ENCODE measurements around the gene CSGALNACT2. TPM values are rescaled to one million over a fixed set of nuclear protein-coding genes. Genes with fewer than 3 reads are reported as not detected.

The CSGALNACT2 gene
- total and polyA plus RNA-seq, 7 experiments from 2014 or later = 19.0 to 57.5 (median 50.4) TPM

DNA sequence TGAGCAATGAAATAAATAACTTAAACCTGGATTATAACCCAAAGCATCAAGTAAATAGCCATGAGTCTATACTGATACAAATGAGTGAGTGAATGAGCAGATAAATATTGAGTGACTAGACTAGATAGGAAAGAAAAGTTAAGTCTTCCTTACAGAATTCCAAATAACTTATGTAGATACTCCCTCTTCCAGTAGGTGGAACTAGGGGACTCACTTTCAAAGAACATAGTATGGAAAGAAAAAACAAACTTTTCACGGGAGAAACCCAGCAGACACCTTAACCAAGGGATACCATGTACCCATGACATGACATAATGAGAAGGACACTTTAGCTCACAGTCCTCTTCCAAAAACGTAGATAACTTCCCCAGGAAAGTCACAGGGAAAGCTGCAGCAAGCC lies 32.2 kb downstream of the CSGALNACT2 start:
- CTCF ChIA-PET = no interaction called here
- Mint-ChIP-seq H3K27ac (peak overlapping the region in 4 of 9 donors; percentile 7 to 69 (median 28)), H3K4me3 (no peak overlapping the region), H3K9me3 (peaks cover 0 to 2% (median 0%) of the 10 kb centered on the region in 11 donors), H3K27me3 (no peaks in the 10 kb centered on the region), H3K4me1 (peaks cover 0 to 36% (median 14%) of the 10 kb centered on the region in 7 donors), H3K36me3 (peaks cover 12 to 67% (median 51%) of the 10 kb centered on the region in 5 donors)
- DNase-seq = no peak
- Histone ChIP-seq H3K4me1 (ENCODE audit: control insufficient read depth in 2 of 2, insufficient read depth in 2 of 2, low read length in 2 of 2) (peaks cover 0 to 9% of the 10 kb centered on the region in 2 donors), H3K36me3 (ENCODE audit: control insufficient read depth in 2 of 3, insufficient read depth in 3 of 3, low read length in 3 of 3) (peaks cover under 1 to 51% (median 11%) of the 10 kb centered on the region in 3 experiments), H3K4me3 (ENCODE audit: low read length) (no peak overlapping the region), H3K27me3 (ENCODE audit: control insufficient read depth in 2 of 2, insufficient read depth in 2 of 2, low read length in 2 of 2) (no peaks in the 10 kb centered on the region), H3K9me3 (ENCODE audit: control insufficient read depth in 2 of 3, low read length in 3 of 3) (no peaks in the 10 kb centered on the region), H3K27ac (ENCODE audit: low read depth, low read length) (no peak overlapping the region)
- ATAC-seq = no peak
- intact Hi-C loops (cut with micrococcal nuclease) = no loop called here
- POLR2A ChIA-PET = interaction anchor here (1.0 to 3.8 kb wide), 2 partner anchors 9 to 31 kb away, joined by 4 to 16 read pairs; partner anchors contain the start of gene CSGALNACT2

GRCh38 chr10:43172645-43173044 lies 34.4 kb downstream of the CSGALNACT2 start:
- CTCF ChIA-PET = no interaction called here
- Mint-ChIP-seq H3K36me3 (peaks cover 17 to 84% (median 71%) of the 10 kb centered on the region in 5 donors), H3K27me3 (no peaks in the 10 kb centered on the region), H3K27ac (peak overlapping the region in 8 of 9 donors; percentile 8 to 79 (median 30)), H3K9me3 (peaks cover 0 to 10% (median 0%) of the 10 kb centered on the region in 11 donors), H3K4me1 (peaks cover 0 to 24% (median 9%) of the 10 kb centered on the region in 7 donors), H3K4me3 (no peak overlapping the region)
- no peaks in the 10 kb centered on the region for H3K27me3 ChIP-seq (ENCODE audit: control insufficient read depth in 2 of 2, insufficient read depth in 2 of 2, low read length in 2 of 2)
- H3K4me1 ChIP-seq (ENCODE audit: control insufficient read depth in 2 of 2, insufficient read depth in 2 of 2, low read length in 2 of 2) = peaks cover 0 to 9% of the 10 kb centered on the region in 2 donors
- H3K27ac ChIP-seq (ENCODE audit: low read depth, low read length) = no peak overlapping the region
- intact Hi-C loops (cut with micrococcal nuclease) = no loop called here
- H3K4me3 ChIP-seq (ENCODE audit: low read length) = no peak overlapping the region
- H3K36me3 ChIP-seq (ENCODE audit: control insufficient read depth in 2 of 3, insufficient read depth in 3 of 3, low read length in 3 of 3) = peaks cover 13 to 72% (median 14%) of the 10 kb centered on the region in 3 experiments
- H3K9me3 ChIP-seq (ENCODE audit: control insufficient read depth in 2 of 3, low read length in 3 of 3) = no peaks in the 10 kb centered on the region
- ATAC-seq = peak; percentile 25
- DNase-seq = no peak
- POLR2A ChIA-PET = interaction anchor here (3.8 kb wide), 1 partner anchor 33 kb away, joined by 16 read pairs; the partner anchor contains the start of gene CSGALNACT2

DNA sequence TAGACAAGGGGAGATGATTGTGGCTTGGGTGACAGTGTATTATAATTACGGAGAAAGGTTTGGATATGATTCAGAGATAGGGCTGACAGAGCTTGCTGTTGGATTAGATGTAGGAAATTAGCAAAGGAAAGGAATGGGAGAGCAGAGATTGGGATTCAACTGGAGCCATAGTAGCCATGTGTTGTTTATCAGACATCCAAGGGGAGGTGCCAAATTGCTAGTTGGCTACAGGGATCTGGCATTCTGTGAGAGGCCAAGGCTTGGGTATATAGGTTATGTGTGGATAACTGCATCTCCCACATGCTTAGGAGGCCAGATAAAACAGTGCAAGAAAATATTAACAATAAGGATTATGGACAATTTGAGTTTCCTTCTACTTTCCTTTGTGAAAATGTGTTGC lies 34.9 kb downstream of the CSGALNACT2 start:
- Mint-ChIP-seq H3K9me3 (peaks cover 0 to 15% (median 0%) of the 10 kb centered on the region in 11 donors), H3K4me3 (no peak overlapping the region), H3K27ac (peak overlapping the region in 4 of 9 donors; percentile 8 to 79 (median 68)), H3K27me3 (no peaks in the 10 kb centered on the region), H3K36me3 (peaks cover 19 to 89% (median 76%) of the 10 kb centered on the region in 5 donors), H3K4me1 (peaks cover 0 to 24% (median 9%) of the 10 kb centered on the region in 7 donors)
- Histone ChIP-seq H3K36me3 (ENCODE audit: control insufficient read depth in 2 of 3, insufficient read depth in 3 of 3, low read length in 3 of 3) (peaks cover 13 to 77% (median 15%) of the 10 kb centered on the region in 3 experiments), H3K4me3 (ENCODE audit: low read length) (no peak overlapping the region), H3K4me1 (ENCODE audit: control insufficient read depth in 2 of 2, insufficient read depth in 2 of 2, low read length in 2 of 2) (peaks cover 0 to 9% of the 10 kb centered on the region in 2 donors), H3K27ac (ENCODE audit: low read depth, low read length) (no peak overlapping the region), H3K27me3 (ENCODE audit: control insufficient read depth in 2 of 2, insufficient read depth in 2 of 2, low read length in 2 of 2) (no peaks in the 10 kb centered on the region), H3K9me3 (ENCODE audit: control insufficient read depth in 2 of 3, low read length in 3 of 3) (no peaks in the 10 kb centered on the region)
- DNase-seq (no peak), ATAC-seq (no peak)
- ChIA-PET POLR2A (interaction anchor here (1.1 to 3.8 kb wide), 2 partner anchors 8 to 34 kb away, joined by 3 to 16 read pairs; partner anchors contain the start of gene CSGALNACT2), CTCF (no interaction called here)
- intact Hi-C loops (cut with micrococcal nuclease) = no loop called here

GRCh38 chr10:43174969-43175368 lies 36.7 kb downstream of the CSGALNACT2 start:
- H3K4me3 ChIP-seq (ENCODE audit: low read length) = no peak overlapping the region
- Mint-ChIP-seq H3K4me3 (no peak overlapping the region), H3K4me1 (peaks cover 0 to 24% (median 8%) of the 10 kb centered on the region in 7 donors), H3K27me3 (no peaks in the 10 kb centered on the region), H3K9me3 (peaks cover 0 to 27% (median 7%) of the 10 kb centered on the region in 11 donors), H3K27ac (peak overlapping the region in 1 of 9 donors; percentile 19), H3K36me3 (peaks cover 31 to 89% (median 79%) of the 10 kb centered on the region in 5 donors)
- peaks cover 0 to 9% of the 10 kb centered on the region in 2 donors for H3K4me1 ChIP-seq (ENCODE audit: control insufficient read depth in 2 of 2, insufficient read depth in 2 of 2, low read length in 2 of 2)
- CTCF ChIA-PET = no interaction called here
- ATAC-seq (no peak), DNase-seq (no peak)
- intact Hi-C loops (cut with micrococcal nuclease) = no loop called here
- H3K9me3 ChIP-seq (ENCODE audit: control insufficient read depth in 2 of 3, low read length in 3 of 3) = no peaks in the 10 kb centered on the region
- POLR2A ChIA-PET = no interaction called here
- H3K27me3 ChIP-seq (ENCODE audit: control insufficient read depth in 2 of 2, insufficient read depth in 2 of 2, low read length in 2 of 2) = no peaks in the 10 kb centered on the region
- peaks cover 12 to 91% (median 13%) of the 10 kb centered on the region in 3 experiments for H3K36me3 ChIP-seq (ENCODE audit: control insufficient read depth in 2 of 3, insufficient read depth in 3 of 3, low read length in 3 of 3)
- H3K27ac ChIP-seq (ENCODE audit: low read depth, low read length) = no peak overlapping the region

DNA sequence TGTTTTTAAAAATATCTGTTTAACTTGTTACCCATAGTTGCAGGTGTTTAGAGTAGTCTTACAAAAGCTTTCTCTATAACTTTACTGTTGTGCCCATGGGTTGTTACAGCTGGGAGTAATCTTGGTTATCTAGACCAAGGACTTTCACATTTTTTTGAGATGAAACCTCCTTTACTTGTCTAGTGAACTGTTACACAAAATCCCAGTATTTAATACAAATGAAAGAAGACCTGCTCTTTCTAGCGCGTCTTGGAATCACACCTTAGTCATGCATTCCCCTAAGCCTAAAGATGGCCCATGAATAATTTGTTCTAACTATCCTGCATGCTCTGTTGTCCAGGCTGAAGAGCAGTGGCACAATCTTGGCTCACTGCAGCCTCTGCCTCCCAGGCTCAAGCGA lies 38.0 kb downstream of the CSGALNACT2 start:
- no peak overlapping the region for H3K27ac ChIP-seq (ENCODE audit: low read depth, low read length)
- H3K27me3 Mint-ChIP-seq = no peaks in the 10 kb centered on the region
- no peak overlapping the region for H3K4me3 Mint-ChIP-seq
- peaks cover 0 to 18% (median 3%) of the 10 kb centered on the region in 7 donors for H3K4me1 Mint-ChIP-seq
- no peaks in the 10 kb centered on the region for H3K9me3 ChIP-seq (ENCODE audit: control insufficient read depth in 2 of 3, low read length in 3 of 3)
- intact Hi-C loops (cut with micrococcal nuclease) = no loop called here
- peaks cover 0 to 9% of the 10 kb centered on the region in 2 donors for H3K4me1 ChIP-seq (ENCODE audit: control insufficient read depth in 2 of 2, insufficient read depth in 2 of 2, low read length in 2 of 2)
- POLR2A ChIA-PET = no interaction called here
- peaks cover 8 to 94% (median 13%) of the 10 kb centered on the region in 3 experiments for H3K36me3 ChIP-seq (ENCODE audit: control insufficient read depth in 2 of 3, insufficient read depth in 3 of 3, low read length in 3 of 3)
- no peak overlapping the region for H3K4me3 ChIP-seq (ENCODE audit: low read length)
- H3K9me3 Mint-ChIP-seq = peaks cover 0 to 27% (median 7%) of the 10 kb centered on the region in 11 donors
- H3K36me3 Mint-ChIP-seq = peaks cover 34 to 90% (median 82%) of the 10 kb centered on the region in 5 donors
- DNase-seq = no peak
- H3K27me3 ChIP-seq (ENCODE audit: control insufficient read depth in 2 of 2, insufficient read depth in 2 of 2, low read length in 2 of 2) = no peaks in the 10 kb centered on the region
- peak overlapping the region in 1 of 9 donors; percentile 39 for H3K27ac Mint-ChIP-seq
- ATAC-seq = no peak
- CTCF ChIA-PET = no interaction called here

DNA sequence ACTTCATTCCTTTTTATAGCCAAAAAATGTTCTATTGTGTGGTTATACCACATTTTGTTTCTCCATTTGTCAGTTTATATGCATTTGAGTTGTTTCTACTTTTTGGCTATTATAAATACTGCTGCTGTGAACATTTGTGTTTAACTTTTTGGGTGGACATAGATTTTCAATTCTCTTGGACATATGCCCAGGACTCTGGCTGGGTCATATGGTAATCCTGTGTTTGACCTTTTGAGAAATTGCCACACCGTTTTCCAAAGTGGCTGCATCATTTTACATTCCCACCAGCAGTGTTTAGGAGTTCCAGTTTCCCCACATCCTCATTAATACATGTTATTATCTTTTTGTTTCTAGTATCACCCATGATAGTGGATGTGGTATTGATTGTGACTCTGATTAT lies 39.4 kb downstream of the CSGALNACT2 start:
- H3K36me3 Mint-ChIP-seq = peaks cover 36 to 88% (median 81%) of the 10 kb centered on the region in 5 donors
- H3K4me3 Mint-ChIP-seq = no peak overlapping the region
- no peaks in the 10 kb centered on the region for H3K27me3 Mint-ChIP-seq
- no peak overlapping the region for H3K27ac Mint-ChIP-seq
- Histone ChIP-seq H3K9me3 (ENCODE audit: control insufficient read depth in 2 of 3, low read length in 3 of 3) (no peaks in the 10 kb centered on the region), H3K27ac (ENCODE audit: low read depth, low read length) (no peak overlapping the region), H3K4me1 (ENCODE audit: control insufficient read depth in 2 of 2, insufficient read depth in 2 of 2, low read length in 2 of 2) (peaks cover 0 to 5% of the 10 kb centered on the region in 2 donors), H3K27me3 (ENCODE audit: control insufficient read depth in 2 of 2, insufficient read depth in 2 of 2, low read length in 2 of 2) (no peaks in the 10 kb centered on the region), H3K36me3 (ENCODE audit: control insufficient read depth in 2 of 3, insufficient read depth in 3 of 3, low read length in 3 of 3) (peaks cover 8 to 91% (median 13%) of the 10 kb centered on the region in 3 experiments), H3K4me3 (ENCODE audit: low read length) (no peak overlapping the region)
- peaks cover 0 to 27% (median 7%) of the 10 kb centered on the region in 11 donors for H3K9me3 Mint-ChIP-seq
- DNase-seq = no peak
- H3K4me1 Mint-ChIP-seq = peaks cover 0 to 14% (median 3%) of the 10 kb centered on the region in 7 donors
- POLR2A ChIA-PET = no interaction called here
- CTCF ChIA-PET = no interaction called here
- intact Hi-C loops (cut with micrococcal nuclease) = no loop called here
- ATAC-seq = no peak
